ENCODE data around the gene KIF4A.

- TF ChIP-seq, protein P1, sequence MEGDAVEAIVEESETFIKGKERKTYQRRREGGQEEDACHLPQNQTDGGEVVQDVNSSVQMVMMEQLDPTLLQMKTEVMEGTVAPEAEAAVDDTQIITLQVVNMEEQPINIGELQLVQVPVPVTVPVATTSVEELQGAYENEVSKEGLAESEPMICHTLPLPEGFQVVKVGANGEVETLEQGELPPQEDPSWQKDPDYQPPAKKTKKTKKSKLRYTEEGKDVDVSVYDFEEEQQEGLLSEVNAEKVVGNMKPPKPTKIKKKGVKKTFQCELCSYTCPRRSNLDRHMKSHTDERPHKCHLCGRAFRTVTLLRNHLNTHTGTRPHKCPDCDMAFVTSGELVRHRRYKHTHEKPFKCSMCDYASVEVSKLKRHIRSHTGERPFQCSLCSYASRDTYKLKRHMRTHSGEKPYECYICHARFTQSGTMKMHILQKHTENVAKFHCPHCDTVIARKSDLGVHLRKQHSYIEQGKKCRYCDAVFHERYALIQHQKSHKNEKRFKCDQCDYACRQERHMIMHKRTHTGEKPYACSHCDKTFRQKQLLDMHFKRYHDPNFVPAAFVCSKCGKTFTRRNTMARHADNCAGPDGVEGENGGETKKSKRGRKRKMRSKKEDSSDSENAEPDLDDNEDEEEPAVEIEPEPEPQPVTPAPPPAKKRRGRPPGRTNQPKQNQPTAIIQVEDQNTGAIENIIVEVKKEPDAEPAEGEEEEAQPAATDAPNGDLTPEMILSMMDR (conservative IDR thresholded peaks at IDR 0.05; ENCODE audit: low read depth, low read length) = no peak
- TF ChIP-seq EZH2 (IDR thresholded peaks at IDR 0.05; ENCODE audit: low read length, unreplicated experiment) = no peak
- no peak for TF ChIP-seq EZH2phosphoT487 (IDR thresholded peaks at IDR 0.05; ENCODE audit: borderline replicate concordance, low read length)
Measured at GRCh38 chrX:70254909-70255308, 35.0 kb upstream of the KIF4A start.

Measured in PC-3 (cell line).